GM18502 (cell line): ENCODE measurements around the gene HS3ST5.
"Not testable (repeated sequence)": the region's sequence is repeated elsewhere in the genome, so short reads cannot be mapped to it uniquely, and the experiment has no call there.

ENCODE experiments used
- ATAC-seq: cut with Tn5 transposase; IDR thresholded peaks from one replicate; pipeline ENCODE4 v1.9.1; 2021; ENCODE audit warnings: mild to moderate bottlenecking; ENCODE audit not compliant: unreplicated experiment, poor library complexity

The HS3ST5 gene

DNA sequence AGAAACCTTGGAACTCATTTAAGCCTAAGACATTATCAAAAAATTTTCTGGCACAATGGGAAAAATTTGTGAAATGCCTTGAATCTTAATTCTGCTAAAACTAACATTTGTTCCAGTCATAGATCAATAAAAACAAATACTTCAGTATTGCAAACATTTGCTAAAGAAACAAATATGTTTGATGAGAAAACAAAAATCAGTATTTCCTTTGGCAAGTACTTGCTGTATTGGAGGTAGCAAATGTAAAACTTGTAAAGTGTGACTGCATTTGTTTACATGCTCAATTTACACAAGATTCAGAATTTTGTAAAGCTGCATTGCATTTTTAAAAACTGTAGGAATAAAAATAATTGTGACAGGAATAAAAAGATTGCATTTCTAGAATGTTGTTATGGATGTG, 183.1 kb downstream of the HS3ST5 start:
- ATAC-seq, result no peak

DNA sequence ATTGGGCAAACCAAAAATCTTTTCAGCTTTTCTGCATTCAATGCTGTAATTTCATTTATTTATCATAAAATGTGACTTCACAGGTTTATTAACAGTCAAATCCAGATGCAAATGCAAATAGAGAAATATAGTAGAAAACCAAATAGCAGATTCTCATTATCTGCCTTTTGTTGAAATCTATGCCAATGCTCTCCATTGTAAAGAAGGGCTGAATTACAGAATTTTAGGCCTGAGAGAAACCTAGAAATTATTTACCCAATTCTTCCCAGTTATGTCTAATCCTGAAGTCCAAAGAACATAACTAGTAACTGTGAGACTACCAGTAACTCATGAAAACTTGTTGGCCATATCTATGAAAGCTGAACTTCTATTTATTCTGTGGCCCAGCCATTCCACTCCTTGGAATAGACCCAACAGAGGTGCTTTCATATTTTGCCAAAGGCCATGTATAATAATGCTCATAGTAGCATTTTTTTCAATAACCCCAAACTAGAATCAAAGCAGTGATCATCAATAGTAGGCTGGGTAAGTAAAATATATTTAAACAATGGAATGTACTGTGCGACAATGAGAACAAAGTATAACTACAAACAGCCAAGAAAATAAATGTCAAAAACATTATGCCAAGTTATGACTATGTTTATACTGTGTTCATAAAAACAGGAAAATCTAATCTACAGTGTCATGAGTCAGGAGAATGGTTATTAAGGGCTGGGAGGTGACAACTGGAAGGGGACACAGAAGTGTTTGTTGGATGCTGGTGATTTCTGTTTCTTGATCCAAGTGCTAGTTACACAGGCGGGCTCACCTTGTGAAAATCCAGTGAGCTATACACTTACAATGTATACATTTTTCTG, 183.8 kb downstream of the HS3ST5 start:
- ATAC-seq, result no peak

DNA sequence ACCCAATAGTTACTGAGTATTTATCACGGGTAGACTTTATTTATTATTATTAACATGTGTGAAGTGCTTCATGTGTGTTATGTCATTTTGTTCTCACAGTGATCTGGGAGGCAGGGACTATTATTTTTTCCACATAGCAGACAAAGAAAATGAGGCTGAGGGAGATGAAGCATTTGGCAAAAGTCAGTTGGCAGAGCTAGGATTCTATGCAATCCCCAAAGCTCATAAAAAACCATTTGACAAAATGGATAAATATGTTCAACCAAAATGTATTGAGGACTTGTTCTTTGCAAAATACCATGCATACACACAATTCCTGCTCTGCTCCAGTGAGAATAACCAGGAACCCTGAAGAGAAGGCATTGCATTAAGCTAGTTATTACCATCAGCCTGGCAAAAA, 184.4 kb downstream of the HS3ST5 start:
- ATAC-seq, result no peak

DNA sequence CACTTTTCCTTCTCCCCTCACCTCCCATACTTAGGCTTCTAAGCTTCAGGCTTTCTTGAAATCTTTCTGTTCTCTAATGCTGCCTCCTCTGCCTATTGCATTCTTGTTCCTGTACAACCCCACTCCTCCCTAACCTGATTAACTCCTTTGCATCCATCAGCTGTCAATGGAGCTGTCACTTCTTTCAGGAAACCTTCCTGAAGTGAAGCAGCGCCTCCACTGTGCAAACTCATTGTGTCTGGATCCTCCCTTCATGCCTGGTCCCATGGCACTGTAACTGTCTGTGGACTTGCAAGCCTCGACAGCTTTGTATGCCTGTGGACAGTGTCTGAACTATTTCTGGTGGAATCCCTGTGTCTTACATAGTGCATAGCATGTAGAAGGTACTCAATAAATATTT, 185.0 kb downstream of the HS3ST5 start:
- ATAC-seq, result no peak

DNA sequence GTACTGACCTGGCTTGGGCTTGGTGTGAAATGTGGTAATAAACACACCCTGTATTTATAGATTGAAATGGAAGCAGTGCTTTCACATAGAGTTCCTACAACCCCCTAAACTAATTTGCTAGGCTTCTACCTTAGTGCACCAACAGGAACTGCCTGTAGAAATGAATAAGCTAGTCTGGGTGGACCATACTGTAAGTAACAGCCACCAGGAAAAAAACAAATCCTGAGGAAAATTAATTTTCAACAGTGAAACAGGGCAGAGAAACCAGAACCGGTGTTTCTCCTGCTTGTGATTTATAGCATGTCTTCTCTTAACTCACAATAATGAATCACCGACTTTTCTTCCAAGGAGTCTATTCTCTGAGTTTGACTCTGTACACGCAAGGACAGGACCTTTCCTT, 187.1 kb downstream of the HS3ST5 start:
- no peak for ATAC-seq

DNA sequence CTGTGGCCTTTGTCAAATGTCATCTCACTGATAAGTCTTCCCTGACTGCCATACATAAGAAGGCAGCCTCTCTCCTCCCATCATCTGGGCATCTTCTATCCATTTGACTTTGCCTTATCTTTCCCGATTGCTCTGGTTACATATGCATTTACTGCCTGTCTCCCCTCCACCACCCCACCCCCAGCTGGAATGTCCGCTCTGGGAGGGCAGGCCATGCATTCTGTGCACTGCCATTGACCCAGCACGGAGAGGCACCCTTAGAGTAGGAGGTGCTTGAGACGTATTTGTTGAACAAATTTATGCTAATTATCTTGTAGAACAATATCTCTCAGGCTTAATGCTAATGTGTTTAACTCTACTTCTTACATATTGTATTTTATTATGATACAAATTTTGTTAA, 188.0 kb downstream of the HS3ST5 start:
- no peak for ATAC-seq

DNA sequence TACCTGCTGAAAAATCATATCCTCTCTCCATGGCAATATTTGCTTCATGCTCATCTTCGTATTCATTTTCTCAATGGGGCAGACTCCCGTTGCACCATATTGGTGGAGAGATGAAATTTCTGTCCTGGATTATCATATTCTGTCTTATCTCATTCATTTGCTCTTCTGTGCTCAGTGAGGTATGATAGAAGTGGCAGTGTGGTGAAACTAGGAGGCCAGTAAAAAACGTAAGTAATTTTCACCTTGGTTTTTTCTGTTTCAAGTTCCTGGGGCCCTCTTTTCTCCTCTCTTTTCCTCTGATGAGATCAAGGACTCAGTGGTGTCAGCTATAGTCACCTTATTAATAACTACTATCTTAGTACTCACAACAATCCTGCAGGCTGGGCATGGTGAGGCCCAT, 189.4 kb downstream of the HS3ST5 start:
- ATAC-seq, result no peak

DNA sequence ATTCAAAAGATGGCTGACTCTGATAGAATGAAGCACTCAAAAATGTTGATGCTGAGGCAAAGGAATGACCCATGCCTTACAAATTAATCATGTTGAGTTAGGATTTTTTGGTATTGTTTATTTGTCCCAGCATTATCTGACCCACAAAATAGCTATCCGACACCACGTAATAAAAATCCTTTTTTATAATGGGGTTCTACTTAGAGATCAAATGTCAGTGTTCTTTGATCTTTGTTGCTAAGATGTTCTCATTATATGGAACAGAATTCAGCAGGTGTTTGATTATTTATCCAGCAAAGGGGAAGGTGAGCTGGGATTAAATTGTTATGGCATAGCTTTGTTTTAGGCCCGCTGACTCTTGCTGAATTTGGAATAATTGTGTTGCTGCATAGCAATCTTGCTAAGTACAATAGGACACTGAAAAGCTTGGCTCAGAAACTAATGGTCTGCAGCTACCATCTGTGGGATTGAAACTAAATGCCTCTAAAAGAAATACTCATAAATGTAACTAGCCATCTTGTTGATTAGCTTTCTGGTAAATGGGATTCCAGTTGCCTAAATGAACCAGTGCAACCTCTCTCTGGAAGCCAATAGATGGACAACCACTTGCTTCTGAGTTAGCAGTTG, 191.6 kb downstream of the HS3ST5 start:
- no peak for ATAC-seq

DNA sequence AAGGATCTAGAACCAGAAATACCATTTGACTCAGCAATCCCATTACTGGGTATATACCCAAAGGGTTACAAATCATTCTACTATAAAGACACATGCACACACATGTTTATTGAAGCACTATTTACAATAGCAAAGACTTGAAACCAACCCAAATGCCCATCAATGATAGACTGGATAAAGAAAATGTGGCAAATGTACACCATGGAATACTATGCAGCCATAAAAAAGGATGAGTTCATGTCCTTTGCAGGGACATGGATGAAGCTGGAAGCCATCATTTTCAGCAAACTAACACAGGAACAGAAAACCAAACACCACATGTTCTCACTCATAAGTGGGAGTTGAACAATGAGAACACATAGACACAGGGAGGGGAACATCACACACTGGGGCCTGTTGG, 193.6 kb downstream of the HS3ST5 start:
- not testable (repeated sequence) for ATAC-seq

DNA sequence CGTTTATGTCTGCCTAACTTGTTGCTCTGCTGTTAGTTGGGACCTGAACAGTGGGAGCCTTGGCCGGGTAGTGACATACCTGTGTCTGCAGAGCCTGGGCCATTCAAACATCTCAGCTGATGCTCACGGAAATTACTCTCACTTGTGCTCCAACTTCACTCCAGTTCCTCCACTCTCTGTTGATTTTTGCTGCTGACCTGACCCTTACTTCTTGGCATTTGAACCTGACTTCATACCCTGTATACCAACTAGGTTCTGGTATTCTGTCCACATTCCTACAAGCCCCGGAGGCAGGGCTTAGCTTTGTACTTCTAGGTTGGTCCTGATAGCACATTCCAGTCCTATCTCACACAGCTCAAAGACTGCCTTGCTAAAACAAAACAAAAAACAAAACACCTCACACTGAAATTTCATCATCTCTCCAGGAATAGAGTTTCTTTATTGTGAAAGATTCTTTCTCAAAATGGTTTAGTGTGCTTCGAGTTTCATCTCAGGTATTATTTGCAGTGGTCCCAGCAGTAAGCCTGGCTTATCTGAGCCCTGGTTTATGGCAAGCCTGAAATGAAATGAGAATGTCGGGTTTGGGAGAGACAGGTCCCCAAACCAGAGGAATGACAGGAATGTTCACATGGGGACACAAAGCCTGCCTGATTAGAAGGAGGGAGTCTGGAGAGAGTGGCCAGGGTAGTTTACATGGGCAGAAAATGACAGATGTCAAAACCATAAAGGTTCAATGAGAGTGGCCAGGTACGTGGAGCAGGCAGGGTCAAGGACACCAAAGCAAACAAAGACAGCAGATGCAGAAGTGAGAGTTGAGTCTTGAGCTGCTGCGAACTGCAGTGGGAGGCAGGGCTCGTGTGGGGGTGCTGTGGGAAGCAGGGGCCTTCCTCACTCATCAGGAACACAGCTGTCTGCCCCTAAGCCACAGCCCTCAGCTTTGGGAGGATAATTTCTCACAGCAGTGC, 197.7 kb downstream of the HS3ST5 start:
- ATAC-seq, result no peak

DNA sequence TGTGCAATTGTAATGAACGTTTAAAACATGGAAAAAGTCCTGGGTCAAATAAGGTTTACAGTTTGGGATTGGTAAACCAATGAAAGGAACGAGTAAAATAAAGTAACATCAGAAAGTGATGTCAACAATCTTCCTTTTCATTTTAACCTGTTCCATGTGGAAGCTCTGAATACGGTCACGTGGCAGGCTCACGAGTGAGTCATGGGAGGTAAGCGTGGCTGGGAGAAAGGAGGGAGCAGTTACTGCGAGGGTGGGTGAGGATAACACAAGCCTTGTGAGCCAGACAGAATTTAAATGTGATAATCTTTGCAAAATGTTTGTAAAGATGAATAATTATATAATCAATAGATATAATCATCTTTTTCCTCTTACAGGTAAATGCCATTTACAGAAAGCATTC, 200.6 kb downstream of the HS3ST5 start:
- ATAC-seq, result no peak

DNA sequence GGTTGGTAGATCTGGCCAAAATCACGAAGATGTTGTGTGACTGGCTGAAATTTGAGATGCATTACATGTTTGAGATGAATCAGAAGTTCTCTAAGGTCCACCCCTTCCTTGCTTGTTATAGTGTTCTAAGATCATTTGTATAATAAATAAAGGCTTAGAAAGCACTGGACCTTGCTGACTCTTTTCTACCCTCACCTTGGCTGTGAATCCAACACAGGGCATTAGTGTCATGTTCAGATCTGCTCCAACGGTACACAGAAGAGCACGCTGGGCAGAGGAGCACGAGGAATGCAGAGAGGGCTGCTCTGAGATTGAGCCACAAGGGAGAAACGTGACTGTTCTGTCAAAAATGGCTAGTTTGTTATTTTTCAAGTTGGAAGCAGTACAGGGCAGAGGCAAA, 202.4 kb downstream of the HS3ST5 start:
- ATAC-seq, result no peak

DNA sequence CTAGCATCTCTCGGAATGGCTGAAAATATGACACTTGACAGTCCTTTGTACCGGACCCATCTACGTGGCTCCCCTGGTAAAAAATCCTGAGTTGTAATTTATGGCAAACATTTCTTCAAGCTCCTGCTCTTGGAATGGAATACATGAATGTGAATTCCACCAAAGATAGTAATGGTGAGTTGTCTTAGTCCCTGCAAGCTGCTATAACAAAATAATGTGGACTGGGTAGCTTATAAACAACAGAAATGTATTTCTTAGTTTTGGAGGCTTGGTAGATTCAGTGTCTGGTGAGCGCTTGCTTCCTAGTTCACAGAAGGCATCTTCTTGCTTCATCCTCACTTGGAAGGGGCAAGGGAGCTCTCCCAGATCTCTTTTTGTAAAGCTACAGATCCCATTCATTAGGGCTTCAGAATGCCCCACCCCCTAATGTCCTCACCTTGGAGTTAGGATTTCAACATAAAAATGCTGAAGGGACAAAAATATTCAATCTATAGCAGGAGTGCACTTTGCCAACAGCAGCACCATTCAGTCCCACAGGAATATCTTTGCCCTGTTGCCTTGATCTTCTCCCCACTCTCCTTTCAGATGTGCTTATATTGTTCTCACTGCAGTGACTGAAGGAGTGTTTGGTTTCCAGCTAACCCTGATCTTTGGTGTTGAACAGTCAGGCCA, 204.1 kb downstream of the HS3ST5 start:
- ATAC-seq, result no peak

DNA sequence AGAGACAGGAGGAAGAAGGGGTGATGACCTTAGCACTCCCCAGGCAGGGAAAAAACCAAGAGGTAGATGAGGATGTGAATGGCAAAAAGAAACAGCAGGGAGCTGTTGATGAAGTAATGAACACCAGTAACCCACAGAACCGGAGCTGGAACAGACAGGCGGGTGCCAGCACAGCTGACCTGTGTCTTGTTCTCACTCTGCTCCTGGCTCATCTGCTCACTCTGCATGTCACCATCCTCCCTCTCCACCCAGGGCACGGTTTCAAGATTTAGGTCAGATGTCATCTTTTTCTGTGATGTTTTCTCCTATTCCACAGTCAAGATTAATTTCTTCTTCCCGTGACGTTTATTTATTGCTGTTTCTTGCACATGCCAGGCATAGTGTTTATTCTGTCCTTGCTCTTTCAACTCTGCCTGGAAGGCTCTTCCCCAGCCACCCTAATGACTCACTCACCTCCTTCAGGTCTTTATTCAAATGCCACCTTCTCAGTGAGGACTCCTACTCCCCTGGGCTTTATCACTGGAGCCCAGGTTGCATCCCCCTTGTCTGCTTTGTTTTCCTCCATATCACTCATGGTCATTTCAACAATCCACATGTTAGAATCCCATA, 207.4 kb downstream of the HS3ST5 start:
- no peak for ATAC-seq

DNA sequence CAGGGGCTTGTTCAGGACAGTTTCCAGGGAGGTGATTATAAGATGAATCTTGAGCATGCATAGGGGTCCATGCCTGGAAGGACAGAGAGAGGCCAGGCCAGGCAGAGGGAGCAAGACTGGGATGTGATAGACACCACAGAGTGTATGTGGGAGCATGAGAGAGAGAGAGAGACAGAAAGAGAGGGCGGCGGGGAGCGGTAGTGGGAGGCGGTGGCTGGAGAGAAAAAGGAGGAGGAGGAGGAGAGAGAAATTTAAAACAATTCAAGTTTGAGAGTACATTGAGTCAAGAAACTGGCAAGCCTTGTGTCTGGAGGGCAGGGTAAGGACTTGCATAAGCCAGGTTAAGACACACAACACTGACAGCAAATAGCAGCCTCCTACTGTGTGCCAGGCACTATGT, 209.0 kb downstream of the HS3ST5 start:
- no peak for ATAC-seq

DNA sequence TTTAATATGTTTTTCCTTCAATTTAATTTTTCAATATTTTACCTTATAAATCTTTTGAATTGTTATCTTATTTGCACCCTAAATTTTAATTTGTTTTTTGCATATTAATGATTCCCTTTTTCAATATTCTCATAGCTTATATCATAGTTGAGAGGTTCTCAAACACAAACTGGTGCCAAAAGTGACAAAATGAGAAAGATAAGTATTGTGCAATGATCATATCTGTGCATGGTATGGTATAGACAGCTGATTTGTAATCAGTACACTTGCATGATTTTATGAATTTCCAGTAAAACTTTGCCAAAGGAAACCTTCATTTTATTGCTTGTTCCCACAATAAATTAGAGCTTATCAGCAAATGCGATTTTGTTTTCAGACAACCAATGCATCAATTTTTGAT, 210.9 kb downstream of the HS3ST5 start:
- no peak for ATAC-seq

DNA sequence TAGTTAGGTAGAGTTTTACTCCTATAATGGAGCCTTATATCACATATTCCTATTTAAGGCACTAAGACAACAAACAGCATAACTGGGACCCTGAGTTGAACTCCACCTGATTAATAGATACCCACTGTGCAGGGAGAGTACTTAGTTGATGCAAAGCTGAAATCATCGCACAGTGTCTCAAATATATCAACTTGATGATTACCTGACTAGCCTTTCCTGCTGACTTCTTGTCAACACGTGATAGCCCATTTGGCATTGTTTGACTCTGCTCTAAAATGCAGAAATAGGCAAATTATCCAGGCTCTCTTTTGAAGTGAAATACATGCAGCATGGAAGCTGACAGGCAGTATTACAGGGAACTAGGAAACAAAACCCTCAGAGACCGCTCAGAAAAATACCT, 217.2 kb downstream of the HS3ST5 start:
- ATAC-seq, result no peak

DNA sequence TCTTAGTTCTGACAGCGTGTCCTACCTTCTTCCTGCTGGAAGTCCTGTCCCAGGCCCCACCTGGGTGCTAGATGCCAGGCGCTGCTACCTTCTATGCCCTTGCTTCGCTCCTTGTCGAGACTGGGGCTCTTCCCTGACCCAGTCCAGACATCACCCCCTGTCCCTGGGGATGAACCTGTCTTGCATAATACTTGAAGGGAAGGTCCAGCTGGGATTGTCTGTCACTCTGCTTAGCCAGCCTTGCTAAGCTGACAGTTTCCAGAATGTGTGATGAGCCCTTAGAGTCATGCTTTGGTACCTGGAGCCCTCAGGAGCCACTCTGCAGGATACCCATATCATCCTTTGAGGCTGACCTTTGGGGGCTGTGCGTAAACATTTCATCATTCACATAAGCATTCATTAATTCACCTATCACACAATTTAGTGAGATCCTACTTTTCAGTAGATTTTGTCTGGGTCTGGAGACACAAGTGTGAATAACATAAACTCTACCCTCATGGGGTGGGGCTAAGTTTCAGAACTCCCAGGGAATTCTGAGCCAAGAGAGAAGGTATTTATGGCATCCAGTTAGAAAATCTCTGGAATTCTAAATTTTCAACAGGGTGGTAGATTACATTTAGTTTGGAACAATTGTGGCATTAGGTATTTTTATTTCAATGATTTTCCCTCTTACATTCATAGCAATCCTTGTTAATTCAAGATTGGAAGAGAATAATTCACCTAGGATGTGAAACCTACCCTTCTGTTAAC, 220.7 kb downstream of the HS3ST5 start:
- ATAC-seq, result no peak

DNA sequence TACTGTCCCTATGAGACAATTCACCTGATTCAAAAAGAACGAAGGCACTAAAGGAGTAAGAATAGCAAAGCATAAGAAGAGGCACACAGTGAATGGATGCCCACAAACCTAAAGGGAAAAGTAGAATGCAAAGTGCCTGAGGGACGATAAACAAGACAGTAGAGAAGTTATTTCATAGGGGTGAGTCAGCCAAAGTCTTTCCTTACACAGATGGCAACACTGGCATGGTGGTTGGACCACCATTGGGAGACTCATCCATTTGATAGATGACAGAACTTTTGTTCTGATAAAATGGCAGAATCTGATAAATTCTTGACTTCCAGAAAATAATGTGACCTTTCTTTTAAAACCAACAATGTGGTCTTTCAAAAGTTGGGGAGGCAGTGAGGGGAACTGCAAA, 223.8 kb downstream of the HS3ST5 start:
- ATAC-seq, result no peak
